Measurements from ENCODE around the gene ERAS. TPM values are rescaled to one million over a fixed set of nuclear protein-coding genes. Genes with fewer than 3 reads are reported as not detected.

ERAS gene
- total and polyA plus RNA-seq, 2 donors (not counting 3 experiments of a cell fraction or from before 2014, with no cell fraction given) = 0.14 TPM; not detected in 1

DNA sequence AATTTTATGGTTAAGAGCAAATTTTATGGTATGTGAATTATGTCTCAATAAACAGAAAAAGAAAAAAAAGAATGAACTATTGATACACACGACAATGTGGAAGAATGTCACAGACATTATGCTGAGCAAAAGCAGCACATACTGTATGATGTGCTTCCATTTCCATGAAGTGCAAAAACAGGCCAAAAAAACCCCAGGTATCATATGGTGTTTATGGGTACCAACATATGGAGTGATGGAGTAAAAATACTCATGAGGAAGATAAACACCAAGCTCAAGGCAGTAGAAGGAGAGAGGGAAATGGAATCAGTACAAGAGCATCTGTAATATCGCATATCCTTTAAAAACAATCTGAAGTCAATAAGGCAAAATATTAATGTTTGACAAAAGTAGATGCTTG, 44.1 kb upstream of the ERAS start:
- no peak overlapping the region for H3K4me3 ChIP-seq (replicated peaks in 1 of 3; ENCODE audit: insufficient read depth in 1 of 3, low read depth in 1 of 3, low read length in 3 of 3)
- H3K9me1 ChIP-seq (replicated peaks; ENCODE audit: control insufficient read depth, extremely low read depth, insufficient read depth, low read length) = no peaks in the 10 kb centered on the region
- ChIA-PET POLR2A (no interaction called here), CTCF (no interaction called here)
- dilution Hi-C loops (cut with MboI; ENCODE audit: extremely low pct_ligation_motif_present, low sequenced_read_pairs) = no loop called here
- no peaks in the 10 kb centered on the region for H3K79me2 ChIP-seq (ENCODE audit: control insufficient read depth, insufficient read depth, low read length)
- no peak overlapping the region for H3K9ac ChIP-seq (replicated peaks; ENCODE audit: extremely low read depth, insufficient read depth, low read length)
- no peak overlapping the region for H2AFZ ChIP-seq (ENCODE audit: low read depth, low read length)
- no peaks in the 10 kb centered on the region for H3K9me3 ChIP-seq (replicated peaks; ENCODE audit: control insufficient read depth, insufficient read depth, low read length)
- H4K20me1 ChIP-seq (replicated peaks; ENCODE audit: control insufficient read depth, extremely low read depth, insufficient read depth, low read length) = no peaks in the 10 kb centered on the region
- TF ChIP-seq POLR2AphosphoS5 (IDR thresholded peaks at IDR 0.05; ENCODE audit: insufficient read depth, low read depth, low read length) = no peak
- TF ChIP-seq POLR2A (IDR thresholded peaks at IDR 0.05; ENCODE audit: low read depth, low read length) = no peak
- TF ChIP-seq JUN (IDR thresholded peaks at IDR 0.05; ENCODE audit: borderline replicate concordance, insufficient read depth, insufficient read length, low read depth) = no peak
- TF ChIP-seq MYC (IDR thresholded peaks at IDR 0.05; ENCODE audit: low read depth, low read length) = no peak
- no TSS peak for BruUV-seq (replicated peaks)
- H3K4me2 ChIP-seq (ENCODE audit: insufficient read depth, low read length) = no peak overlapping the region
- no peaks in the 10 kb centered on the region for H3K4me1 ChIP-seq (ENCODE audit: control insufficient read depth, extremely low read depth, insufficient read depth, low read length)
- no peak overlapping the region for H3K27ac ChIP-seq (ENCODE audit: insufficient read depth, low read depth, low read length)
- DNase-seq (ENCODE audit: low read depth, low spot score) (no peak), FAIRE-seq (no peak)
- H3K27me3 ChIP-seq (ENCODE audit: control insufficient read depth in 2 of 2, insufficient read depth in 2 of 2, low read length in 2 of 2) = peaks cover 0 to 1% of the 10 kb centered on the region in 2 experiments
- intact Hi-C loops (cut with micrococcal nuclease) = no loop called here
- no peaks in the 10 kb centered on the region for H3K36me3 ChIP-seq (ENCODE audit: control insufficient read depth in 2 of 2, extremely low read depth in 1 of 2, insufficient read depth in 2 of 2, low read length in 2 of 2)

DNA sequence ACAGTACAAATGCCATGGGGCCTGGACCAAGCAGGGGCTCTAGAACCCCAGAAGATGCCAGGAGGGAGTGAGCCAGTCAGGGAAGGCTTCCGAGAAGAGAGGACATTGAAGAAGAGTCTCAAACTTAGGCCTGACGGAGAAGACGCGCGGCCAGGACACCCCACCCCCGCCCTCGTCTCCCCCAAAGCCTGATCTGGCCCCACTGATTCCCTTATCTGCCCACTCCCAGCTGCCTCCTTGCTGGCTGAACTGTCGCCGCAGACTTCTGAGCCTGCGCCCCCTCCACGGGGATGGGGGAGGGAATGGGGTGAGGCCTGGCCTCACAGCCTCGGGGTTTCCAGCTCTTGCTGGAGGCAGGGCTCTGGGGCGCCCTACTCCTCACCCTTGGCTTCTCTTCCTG, 43.5 kb upstream of the ERAS start:
- H3K9ac ChIP-seq (replicated peaks; ENCODE audit: extremely low read depth, insufficient read depth, low read length) = no peak overlapping the region
- no peaks in the 10 kb centered on the region for H4K20me1 ChIP-seq (replicated peaks; ENCODE audit: control insufficient read depth, extremely low read depth, insufficient read depth, low read length)
- no peaks in the 10 kb centered on the region for H3K36me3 ChIP-seq (ENCODE audit: control insufficient read depth in 2 of 2, extremely low read depth in 1 of 2, insufficient read depth in 2 of 2, low read length in 2 of 2)
- no peak overlapping the region for H3K4me2 ChIP-seq (ENCODE audit: insufficient read depth, low read length)
- H3K79me2 ChIP-seq (ENCODE audit: control insufficient read depth, insufficient read depth, low read length) = no peaks in the 10 kb centered on the region
- H3K27ac ChIP-seq (ENCODE audit: insufficient read depth, low read depth, low read length) = no peak overlapping the region
- FAIRE-seq = no peak
- no peaks in the 10 kb centered on the region for H3K4me1 ChIP-seq (ENCODE audit: control insufficient read depth, extremely low read depth, insufficient read depth, low read length)
- dilution Hi-C loops (cut with MboI; ENCODE audit: extremely low pct_ligation_motif_present, low sequenced_read_pairs) (no loop called here), intact Hi-C loops (cut with micrococcal nuclease) (no loop called here)
- no peak for DNase-seq (ENCODE audit: low read depth, low spot score)
- H3K9me3 ChIP-seq (replicated peaks; ENCODE audit: control insufficient read depth, insufficient read depth, low read length) = no peaks in the 10 kb centered on the region
- H3K4me3 ChIP-seq (replicated peaks in 1 of 3; ENCODE audit: insufficient read depth in 1 of 3, low read depth in 1 of 3, low read length in 3 of 3) = no peak overlapping the region
- no peak for TF ChIP-seq POLR2AphosphoS5 (IDR thresholded peaks at IDR 0.05; ENCODE audit: insufficient read depth, low read depth, low read length)
- TF ChIP-seq, protein P1, sequence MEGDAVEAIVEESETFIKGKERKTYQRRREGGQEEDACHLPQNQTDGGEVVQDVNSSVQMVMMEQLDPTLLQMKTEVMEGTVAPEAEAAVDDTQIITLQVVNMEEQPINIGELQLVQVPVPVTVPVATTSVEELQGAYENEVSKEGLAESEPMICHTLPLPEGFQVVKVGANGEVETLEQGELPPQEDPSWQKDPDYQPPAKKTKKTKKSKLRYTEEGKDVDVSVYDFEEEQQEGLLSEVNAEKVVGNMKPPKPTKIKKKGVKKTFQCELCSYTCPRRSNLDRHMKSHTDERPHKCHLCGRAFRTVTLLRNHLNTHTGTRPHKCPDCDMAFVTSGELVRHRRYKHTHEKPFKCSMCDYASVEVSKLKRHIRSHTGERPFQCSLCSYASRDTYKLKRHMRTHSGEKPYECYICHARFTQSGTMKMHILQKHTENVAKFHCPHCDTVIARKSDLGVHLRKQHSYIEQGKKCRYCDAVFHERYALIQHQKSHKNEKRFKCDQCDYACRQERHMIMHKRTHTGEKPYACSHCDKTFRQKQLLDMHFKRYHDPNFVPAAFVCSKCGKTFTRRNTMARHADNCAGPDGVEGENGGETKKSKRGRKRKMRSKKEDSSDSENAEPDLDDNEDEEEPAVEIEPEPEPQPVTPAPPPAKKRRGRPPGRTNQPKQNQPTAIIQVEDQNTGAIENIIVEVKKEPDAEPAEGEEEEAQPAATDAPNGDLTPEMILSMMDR (IDR thresholded peaks at IDR 0.05; ENCODE audit: extremely low read depth in 1 of 2, insufficient read depth in 1 of 2, low read depth in 1 of 2, low read length in 2 of 2) = no peak
- no peak for TF ChIP-seq EZH2 (IDR thresholded peaks at IDR 0.05; ENCODE audit: borderline replicate concordance, low read depth, low read length, severe bottlenecking)
- no peak for TF ChIP-seq MYC (IDR thresholded peaks at IDR 0.05; ENCODE audit: low read depth, low read length)
- TF ChIP-seq, protein P2, sequence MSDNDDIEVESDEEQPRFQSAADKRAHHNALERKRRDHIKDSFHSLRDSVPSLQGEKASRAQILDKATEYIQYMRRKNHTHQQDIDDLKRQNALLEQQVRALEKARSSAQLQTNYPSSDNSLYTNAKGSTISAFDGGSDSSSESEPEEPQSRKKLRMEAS (IDR thresholded peaks at IDR 0.05; ENCODE audit: insufficient read depth, insufficient read length) = no peak
- no peak for TF ChIP-seq FOS (IDR thresholded peaks at IDR 0.05; ENCODE audit: borderline replicate concordance, insufficient read depth, low read length)
- no peak for TF ChIP-seq GATA2 (IDR thresholded peaks at IDR 0.05; ENCODE audit: insufficient read depth, insufficient read length, low read depth, low read length)
- no peak for TF ChIP-seq JUN (IDR thresholded peaks at IDR 0.05; ENCODE audit: borderline replicate concordance, insufficient read depth, insufficient read length, low read depth)
- no peak for TF ChIP-seq POLR2A (IDR thresholded peaks at IDR 0.05; ENCODE audit: low read depth, low read length)
- no TSS peak for BruUV-seq (replicated peaks)
- H2AFZ ChIP-seq (ENCODE audit: low read depth, low read length) = no peak overlapping the region
- peaks cover 0 to 1% of the 10 kb centered on the region in 2 experiments for H3K27me3 ChIP-seq (ENCODE audit: control insufficient read depth in 2 of 2, insufficient read depth in 2 of 2, low read length in 2 of 2)
- no peaks in the 10 kb centered on the region for H3K9me1 ChIP-seq (replicated peaks; ENCODE audit: control insufficient read depth, extremely low read depth, insufficient read depth, low read length)
- ChIA-PET CTCF (no interaction called here), POLR2A (no interaction called here)

Measured in endothelial cell of umbilical vein (primary cell).